Activated CD8-positive, alpha-beta memory T cell treated with anti-CD3 and anti-CD28 coated beads, Interleukin-2, amount 50 U/mL, for 1 hour (primary cell): ENCODE data around the gene TBRG1.

Experiments
- DNase-seq: peaks from one replicate; pipeline ENCODE4 v3.0.0-alpha.2; 2020; ENCODE audit errors: extremely low read depth

Gene TBRG1

GRCh38 chr11:124658986-124659385 lies 36.3 kb downstream of the TBRG1 start:
- DNase-seq: no peak

DNA sequence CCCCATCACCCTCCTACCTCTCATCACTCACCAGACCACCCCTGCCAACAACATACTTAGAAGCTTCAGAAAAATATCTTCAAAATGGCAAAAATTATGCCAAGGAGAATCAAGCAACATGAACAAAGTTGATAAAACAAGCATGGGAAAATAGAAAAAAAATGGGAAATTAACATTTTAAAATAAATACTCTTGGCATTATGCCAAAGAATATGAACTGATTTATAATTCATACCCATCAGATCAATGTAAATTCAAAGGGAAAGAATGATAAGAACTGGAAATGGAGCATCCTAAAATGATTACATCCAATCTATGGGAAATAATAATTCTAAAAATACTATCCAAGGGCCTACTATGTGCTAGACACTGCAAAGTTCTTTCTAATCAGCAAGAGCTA lies 38.9 kb downstream of the TBRG1 start:
- DNase-seq: no peak

- DNase-seq: no peak
Measured at GRCh38 chr11:124662106-124662505, 39.4 kb downstream of the TBRG1 start.

DNA sequence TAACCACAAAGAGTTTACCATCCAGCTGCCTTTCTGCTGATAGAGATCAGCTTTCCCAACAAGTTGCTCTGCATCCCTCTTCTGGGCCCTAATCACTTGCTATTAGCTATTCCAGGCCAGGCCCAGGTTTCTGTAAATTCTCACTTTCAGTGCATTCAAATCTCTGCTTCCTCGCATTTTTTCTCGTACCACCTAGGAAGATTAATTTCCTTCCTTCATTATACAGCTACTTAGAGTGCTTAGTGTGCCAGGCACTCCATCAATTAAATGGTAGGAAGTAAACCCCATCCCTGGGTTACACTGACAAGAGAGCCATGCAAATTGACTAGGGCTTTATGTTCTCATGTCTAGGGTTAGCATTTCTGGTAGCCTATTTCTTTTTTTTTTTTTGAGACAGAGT lies 41.2 kb downstream of the TBRG1 start:
- DNase-seq: no peak

DNA sequence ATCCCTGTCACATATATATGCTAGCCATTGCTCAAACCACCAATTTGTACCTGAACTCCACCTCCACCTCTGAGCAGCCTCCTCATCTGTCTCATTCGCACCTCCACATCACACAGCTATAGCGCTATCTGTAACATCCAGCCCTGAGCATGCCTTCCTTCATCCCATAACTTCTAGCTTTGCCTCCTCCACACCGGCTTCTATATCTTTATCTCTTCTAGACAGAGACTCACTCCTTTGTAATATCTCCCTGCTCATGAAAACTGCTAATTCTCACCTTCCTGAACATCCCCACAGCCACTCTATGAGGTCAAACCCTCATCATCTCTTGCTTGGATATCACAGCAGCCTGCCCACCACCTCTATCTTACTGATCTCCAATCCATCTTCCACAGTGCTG lies 44.9 kb downstream of the TBRG1 start:
- no peak for DNase-seq

- no peak for DNase-seq
Measured at GRCh38 chr11:124669193-124669592, 46.5 kb downstream of the TBRG1 start.

DNA sequence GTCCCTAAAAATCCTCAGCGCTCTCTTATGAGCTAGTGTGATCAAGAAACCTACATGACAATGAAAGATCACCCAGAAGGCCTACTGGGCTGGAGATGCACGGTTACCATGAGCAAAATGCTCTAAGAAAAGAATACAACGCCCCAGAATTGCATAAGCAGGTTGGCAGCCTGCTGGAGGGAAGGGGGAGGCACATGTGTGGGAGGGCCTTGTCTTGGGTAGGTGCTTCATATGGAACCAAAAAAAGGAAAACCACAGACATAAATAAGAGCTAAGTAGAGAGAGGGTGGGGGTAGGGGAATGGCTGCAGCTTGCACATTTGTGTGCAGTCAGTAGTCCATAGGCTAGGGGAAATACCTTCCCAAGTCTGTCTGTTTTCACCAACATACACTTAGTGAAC lies 48.1 kb downstream of the TBRG1 start:
- DNase-seq: no peak

GRCh38 chr11:124672536-124673215 lies 50.0 kb downstream of the TBRG1 start:
- no peak for DNase-seq

DNA sequence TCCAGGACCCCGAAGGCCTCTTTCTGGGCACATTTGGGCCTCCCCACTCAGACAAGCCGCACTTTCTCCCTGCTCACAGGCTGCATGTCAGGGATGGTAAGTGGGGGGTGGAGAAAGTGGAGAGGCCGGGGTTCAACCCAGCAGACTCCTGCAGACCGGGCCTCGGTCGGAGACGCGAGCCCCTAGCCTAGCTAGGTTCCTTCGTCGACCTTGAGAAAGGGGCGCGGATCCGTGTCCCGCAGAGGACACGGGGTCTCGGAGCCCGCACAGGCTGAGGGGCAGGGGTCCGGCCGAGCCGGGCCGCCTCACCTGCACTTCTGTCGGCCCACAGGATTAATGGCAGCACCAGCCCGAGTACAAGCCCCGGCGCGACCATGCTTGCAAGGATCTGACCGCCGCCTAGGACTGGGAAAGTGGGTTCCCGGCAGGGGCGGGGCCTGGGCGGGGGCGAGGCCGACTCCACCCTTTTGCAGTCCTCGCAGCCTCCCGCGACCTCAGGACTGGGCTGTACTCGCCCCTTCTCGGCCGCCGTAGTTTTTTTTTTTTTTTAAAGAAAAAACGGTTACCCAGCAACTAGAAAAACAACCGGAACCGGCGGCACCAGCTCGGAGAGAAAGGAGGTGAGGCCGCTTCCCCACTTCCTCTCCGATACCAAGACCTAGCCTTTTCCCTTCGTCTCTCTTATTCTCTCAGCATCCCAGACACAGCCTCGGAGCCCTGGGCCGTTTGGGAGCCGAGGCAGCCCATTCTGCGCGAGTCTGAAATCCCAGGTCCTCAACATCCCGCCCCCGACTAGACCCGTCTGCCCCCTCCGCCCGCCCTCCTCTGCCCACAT lies 50.9 kb downstream of the TBRG1 start, which contains the start of the genes SIAE and SPA17:
Gene SIAE, minus strand, starts transcription at position 407 of the 835 bp plus-strand sequence. Its CDS starts 31 bp downstream, at position 376.
Gene SPA17, plus strand, starts transcription at position 572 of the 835 bp plus-strand sequence. CDS start 1,361 bp downstream, outside the sequence.
- peak; percentile 68 for DNase-seq

GRCh38 chr11:124674168-124674517 lies 51.5 kb downstream of the TBRG1 start:
- DNase-seq: no peak

DNA sequence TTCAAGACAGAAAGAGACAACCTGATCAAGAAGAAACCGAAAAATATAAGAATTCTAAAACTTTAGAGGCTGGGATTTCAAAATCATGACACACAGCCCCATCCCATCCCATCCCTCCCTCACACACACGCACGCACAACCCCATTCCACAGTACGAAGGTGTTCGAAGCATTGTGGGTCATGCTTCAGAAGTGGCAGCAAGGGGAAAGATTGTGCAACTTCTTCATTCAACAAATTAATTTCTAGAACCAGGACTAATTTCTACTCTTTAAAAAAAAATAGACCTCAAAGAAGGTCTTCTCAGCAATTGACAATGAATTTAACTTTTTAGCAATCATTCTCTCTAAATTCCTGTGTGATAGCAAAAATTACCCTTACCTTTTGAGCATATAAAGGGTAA lies 51.9 kb downstream of the TBRG1 start:
- no peak for DNase-seq

DNA sequence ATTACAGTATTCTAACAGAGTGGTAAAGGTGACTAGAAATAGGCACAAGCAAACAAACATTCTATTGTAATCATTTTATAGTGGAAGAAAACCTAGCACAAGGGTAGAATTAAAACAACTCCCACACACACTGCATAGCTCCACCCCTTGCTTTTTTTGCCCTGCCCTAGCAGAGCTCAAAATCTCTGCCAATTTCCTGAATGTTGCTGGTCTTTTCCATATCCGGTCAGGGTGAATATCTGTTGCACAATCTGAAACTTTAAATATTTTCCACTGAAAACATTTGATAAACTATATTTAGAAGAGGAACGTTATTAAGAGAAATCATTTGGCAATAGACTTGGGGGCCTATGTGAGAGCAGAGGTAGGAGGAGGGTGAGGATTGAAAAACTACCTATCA lies 53.7 kb downstream of the TBRG1 start:
- DNase-seq: no peak

- DNase-seq: no peak
Measured at GRCh38 chr11:124678416-124678815, 55.8 kb downstream of the TBRG1 start.

DNA sequence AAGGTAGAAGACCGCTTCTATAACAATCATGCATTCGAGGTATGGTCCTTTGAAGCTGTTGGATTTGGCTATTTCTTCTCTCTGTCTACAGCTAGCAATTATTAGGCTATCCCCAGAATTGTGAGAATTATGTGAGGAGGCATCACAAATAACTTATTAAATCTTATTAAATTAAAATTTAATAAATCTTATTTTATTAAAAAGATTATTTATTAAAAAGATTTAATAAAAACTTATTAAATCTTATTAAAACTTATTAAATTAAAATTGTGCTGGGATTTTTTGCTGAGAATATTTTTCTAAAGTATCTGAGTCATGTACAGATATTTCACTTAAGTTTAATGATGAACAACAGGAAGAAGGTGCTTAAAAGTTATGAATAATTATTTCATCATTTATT lies 58.8 kb downstream of the TBRG1 start:
- no peak for DNase-seq

GRCh38 chr11:124682443-124682842 lies 59.8 kb downstream of the TBRG1 start:
- DNase-seq: no peak
